ENCODE measurements around the gene ITPR2.

DNA sequence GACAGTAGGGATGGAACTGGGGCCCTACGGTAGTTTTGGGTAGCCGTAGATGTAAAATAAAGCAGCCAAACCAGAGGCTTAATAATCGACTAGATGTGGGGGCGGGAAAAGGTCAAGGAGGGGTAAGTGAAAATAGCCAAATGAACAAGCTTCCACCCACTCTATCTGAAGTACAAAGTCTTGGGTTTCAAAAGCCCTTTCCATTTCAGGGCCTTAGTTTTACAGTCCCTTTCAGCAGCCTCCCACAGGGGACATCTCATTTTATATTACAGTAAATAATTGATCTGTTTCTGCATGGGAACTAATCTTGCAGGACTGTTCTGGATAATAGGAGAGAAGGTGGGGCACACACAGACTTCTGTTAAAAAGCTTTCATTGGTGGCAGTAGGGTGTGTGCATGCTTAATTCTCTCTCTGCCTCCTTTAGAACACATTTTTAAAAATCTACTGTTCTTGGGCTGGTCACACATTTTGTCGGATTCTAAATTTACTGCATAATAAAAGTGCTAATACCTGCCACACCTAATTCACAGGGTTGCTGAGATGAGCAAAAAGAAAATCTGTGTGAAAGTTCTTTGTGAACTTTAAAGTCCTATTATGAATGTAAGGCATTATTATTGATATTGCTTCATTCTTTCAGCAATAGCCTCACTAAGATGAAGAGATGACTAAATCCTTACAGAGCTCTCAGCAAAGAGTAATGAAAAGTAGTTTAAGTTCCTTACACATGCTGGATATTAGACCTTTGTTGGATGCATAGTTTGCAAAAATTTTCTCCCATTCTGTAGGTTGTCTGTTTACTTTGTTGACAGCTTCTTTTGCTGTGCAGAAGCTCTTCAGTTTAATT lies 104.6 kb downstream of the ITPR2 start:
- TF ChIP-seq, protein P1, sequence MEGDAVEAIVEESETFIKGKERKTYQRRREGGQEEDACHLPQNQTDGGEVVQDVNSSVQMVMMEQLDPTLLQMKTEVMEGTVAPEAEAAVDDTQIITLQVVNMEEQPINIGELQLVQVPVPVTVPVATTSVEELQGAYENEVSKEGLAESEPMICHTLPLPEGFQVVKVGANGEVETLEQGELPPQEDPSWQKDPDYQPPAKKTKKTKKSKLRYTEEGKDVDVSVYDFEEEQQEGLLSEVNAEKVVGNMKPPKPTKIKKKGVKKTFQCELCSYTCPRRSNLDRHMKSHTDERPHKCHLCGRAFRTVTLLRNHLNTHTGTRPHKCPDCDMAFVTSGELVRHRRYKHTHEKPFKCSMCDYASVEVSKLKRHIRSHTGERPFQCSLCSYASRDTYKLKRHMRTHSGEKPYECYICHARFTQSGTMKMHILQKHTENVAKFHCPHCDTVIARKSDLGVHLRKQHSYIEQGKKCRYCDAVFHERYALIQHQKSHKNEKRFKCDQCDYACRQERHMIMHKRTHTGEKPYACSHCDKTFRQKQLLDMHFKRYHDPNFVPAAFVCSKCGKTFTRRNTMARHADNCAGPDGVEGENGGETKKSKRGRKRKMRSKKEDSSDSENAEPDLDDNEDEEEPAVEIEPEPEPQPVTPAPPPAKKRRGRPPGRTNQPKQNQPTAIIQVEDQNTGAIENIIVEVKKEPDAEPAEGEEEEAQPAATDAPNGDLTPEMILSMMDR (conservative IDR thresholded peaks at IDR 0.05; ENCODE audit: low read depth, low read length): no peak
- no peak for TF ChIP-seq EZH2 (IDR thresholded peaks at IDR 0.05; ENCODE audit: low read length, unreplicated experiment)
- TF ChIP-seq EZH2phosphoT487 (IDR thresholded peaks at IDR 0.05; ENCODE audit: borderline replicate concordance, low read length): no peak

All from PC-3 (cell line).